H1 (cell line): ENCODE data around the gene ADORA1. TPM values are rescaled to one million over a fixed set of nuclear protein-coding genes. Genes with fewer than 3 reads are reported as not detected.

Experiments
- ATF2 ChIP-seq: IDR thresholded peaks from 2 replicates; pipeline ENCODE4 v1.6.1; 2012; ENCODE audit warnings: low read length, inconsistent platforms
- CHD7 ChIP-seq: fragments of 300-600 bp; sonication (generic); IDR thresholded peaks from 2 replicates; pipeline ENCODE4 v1.7.1; 2012; ENCODE audit warnings: low read length, moderate library complexity, mild to moderate bottlenecking, inconsistent platforms; ENCODE audit not compliant: insufficient replicate concordance
- POU5F1 ChIP-seq: IDR thresholded peaks from 2 replicates; pipeline ENCODE4 v1.6.1; 2011; ENCODE audit warnings: low read depth, mild to moderate bottlenecking, low read length, moderate library complexity
- polyA plus RNA-seq, 7 experiments: library from polyadenylated mRNA; depleted of rRNA in 3 of 7; stranded (reverse) in 5 of 7; unstranded in 2 of 7; fragments of >200 nt in 5 of 7; fragments of 200-250 nt in 2 of 7; gene quantifications; 1 replicate in 5 of 7; 2 replicates in 1 of 7; 4 replicates in 1 of 7; pipeline versions ENCODE4 v1.2.1 to v1.2.3, GENCODE V29; 2011 to 2013; ENCODE audit warnings: missing spikeins in 2 of 7, mixed read lengths in 2 of 7
- total RNA-seq: library from RNA; stranded (reverse); fragmentation: NEBNext Ultra II Directional; extraction: Animal tissue kit (Norgen Biotek cat#: 25700); gene quantifications from 2 replicates; pipeline ENCODE4 v1.2.1, GENCODE V29; 2021

ADORA1 gene
- total and polyA plus RNA-seq, 2 of the 8 experiments (the other 6 are each of a cell fraction or from before 2014, with no cell fraction given): 3.3 to 6.7 TPM

- TF ChIP-seq CHD7 (no peak), ATF2 (no peak), POU5F1 (no peak)
Observed at GRCh38 chr1:203211812-203212211, 84.3 kb downstream of the ADORA1 start (continued).
